Mesothelial cell of epicardium (in vitro differentiated cells): ENCODE results near the gene ADGRL2. TPM values are rescaled to one million over a fixed set of nuclear protein-coding genes. Genes with fewer than 3 reads are reported as not detected.

Experiments
- DNase-seq, 2 experiments: peaks; one replicate each; pipeline ENCODE4 v3.0.0; 2021; ENCODE audit warnings: low spot score in 2 of 2; ENCODE audit not compliant: unreplicated experiment in 2 of 2
- H3K27ac Mint-ChIP-seq: 2 replicates; pipeline ENCODE4 v1.8.0; 2021; ENCODE audit warnings: mixed read lengths
- H3K27me3 Mint-ChIP-seq: 2 replicates; pipeline ENCODE4 v1.8.0; 2021; ENCODE audit warnings: low read depth, mixed read lengths
- H3K36me3 Mint-ChIP-seq: 2 replicates; pipeline ENCODE4 v1.8.0; 2021; ENCODE audit warnings: mixed read lengths
- H3K4me1 Mint-ChIP-seq: 2 replicates; pipeline ENCODE4 v1.8.0; 2021; ENCODE audit warnings: mixed read lengths
- H3K4me3 Mint-ChIP-seq: 2 replicates; pipeline ENCODE4 v1.8.0; 2021; ENCODE audit warnings: mild to moderate bottlenecking, moderate library complexity, mixed read lengths
- H3K9me3 Mint-ChIP-seq: 2 replicates; pipeline ENCODE4 v1.8.0; 2021; ENCODE audit warnings: mixed read lengths
- total RNA-seq: library from RNA; stranded (reverse); gene quantifications from 3 replicates; pipeline ENCODE4 v1.2.1, GENCODE V29; 2021
- TF ChIP-seq, protein P1 (sequence below): fragments of 200-600 bp; sonication (generic); IDR thresholded peaks from one replicate; pipeline ENCODE4 v1.5.0; 2021; ENCODE audit warnings: antibody characterized with exemption; ENCODE audit not compliant: unreplicated experiment

Gene ADGRL2
- total RNA-seq = 81.5 to 89.8 TPM (median 83.4 TPM) in 3 replicates

DNA sequence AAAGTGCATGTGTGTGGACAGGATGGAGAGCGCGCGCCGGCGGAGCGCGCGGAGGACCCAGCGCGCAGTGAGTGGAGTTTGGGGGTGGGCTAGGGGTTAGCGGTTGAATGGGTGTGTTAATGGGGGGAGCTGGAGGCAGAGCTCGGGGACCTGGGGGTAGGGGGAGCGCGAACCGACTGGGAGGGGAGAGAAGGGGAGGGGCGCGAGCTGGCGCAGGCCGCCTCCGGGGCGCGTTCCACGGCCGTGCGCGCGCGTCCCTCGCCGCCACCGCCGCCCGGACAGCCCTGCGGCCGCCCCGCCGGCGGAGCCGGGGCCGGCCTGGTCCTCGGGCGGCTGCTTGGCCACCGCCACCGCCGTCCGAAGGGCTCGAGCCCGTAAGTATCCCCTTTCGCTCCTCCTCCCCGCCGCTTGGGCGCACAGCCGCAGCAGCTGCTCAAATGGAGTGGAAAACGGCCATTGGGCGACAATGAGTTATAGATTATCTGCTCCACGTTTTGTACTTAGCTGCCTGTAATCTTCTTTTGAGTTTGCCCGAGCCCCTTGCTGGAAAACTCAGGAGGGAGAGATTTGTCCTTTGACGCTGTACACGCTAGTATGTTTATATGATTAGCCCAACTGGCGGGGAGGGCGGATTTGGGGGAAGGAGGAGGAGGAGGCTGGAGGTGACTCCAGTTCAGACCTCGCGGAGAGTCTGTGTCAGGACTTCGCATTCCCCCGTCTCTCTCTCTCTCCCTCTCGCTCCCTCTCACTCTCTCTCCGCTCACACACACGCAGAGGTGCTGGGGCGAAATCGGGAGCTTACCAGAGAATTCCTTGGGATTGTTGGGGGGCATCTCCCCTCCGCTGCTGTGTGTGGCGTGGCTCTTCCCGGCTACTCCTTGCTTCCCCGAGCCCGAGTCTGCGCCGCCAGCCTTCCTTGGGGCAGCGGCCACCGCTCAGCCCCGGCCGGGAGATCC, at the start of gene ADGRL2:
ADGRL2 (plus strand) TSS at position 240 of the 956 bp plus-strand sequence. CDS start 36,051 bp downstream, outside the sequence.
- TF ChIP-seq, protein P1, sequence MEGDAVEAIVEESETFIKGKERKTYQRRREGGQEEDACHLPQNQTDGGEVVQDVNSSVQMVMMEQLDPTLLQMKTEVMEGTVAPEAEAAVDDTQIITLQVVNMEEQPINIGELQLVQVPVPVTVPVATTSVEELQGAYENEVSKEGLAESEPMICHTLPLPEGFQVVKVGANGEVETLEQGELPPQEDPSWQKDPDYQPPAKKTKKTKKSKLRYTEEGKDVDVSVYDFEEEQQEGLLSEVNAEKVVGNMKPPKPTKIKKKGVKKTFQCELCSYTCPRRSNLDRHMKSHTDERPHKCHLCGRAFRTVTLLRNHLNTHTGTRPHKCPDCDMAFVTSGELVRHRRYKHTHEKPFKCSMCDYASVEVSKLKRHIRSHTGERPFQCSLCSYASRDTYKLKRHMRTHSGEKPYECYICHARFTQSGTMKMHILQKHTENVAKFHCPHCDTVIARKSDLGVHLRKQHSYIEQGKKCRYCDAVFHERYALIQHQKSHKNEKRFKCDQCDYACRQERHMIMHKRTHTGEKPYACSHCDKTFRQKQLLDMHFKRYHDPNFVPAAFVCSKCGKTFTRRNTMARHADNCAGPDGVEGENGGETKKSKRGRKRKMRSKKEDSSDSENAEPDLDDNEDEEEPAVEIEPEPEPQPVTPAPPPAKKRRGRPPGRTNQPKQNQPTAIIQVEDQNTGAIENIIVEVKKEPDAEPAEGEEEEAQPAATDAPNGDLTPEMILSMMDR = no peak
- Mint-ChIP-seq H3K27me3 (peaks cover 3% of the 10 kb centered on the region), H3K4me1 (peaks cover 36% of the 10 kb centered on the region), H3K4me3 (peak within 1 kb of the TSS; percentile 96), H3K27ac (peak within 1 kb of the TSS; percentile 99), H3K9me3 (no peaks in the 10 kb centered on the region), H3K36me3 (no peaks in the 10 kb centered on the region)
- DNase-seq = peak; percentile 45 to 77

DNA sequence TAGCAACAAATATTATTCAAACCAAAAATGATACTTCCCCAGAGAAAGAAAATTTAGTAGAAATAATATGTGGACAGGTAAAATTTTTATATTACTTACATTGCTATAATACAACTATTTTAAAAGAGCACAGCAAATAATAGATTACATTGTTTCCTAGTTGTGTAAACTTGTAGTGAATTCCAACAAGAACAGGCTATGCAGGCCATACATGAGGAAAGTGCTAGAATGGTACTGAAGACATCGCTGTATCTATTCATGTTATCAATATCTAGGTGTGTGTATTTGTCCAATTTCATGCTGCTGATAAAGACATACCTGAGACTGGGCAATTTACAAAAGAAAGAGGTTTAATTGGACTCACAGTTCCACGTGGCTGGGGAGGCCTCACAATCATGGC, 47.9 kb upstream of the ADGRL2 start:
- H3K4me3 Mint-ChIP-seq = no peak overlapping the region
- peaks cover 3% of the 10 kb centered on the region for H3K9me3 Mint-ChIP-seq
- no peaks in the 10 kb centered on the region for H3K27me3 Mint-ChIP-seq
- TF ChIP-seq, protein P1 = no peak
- DNase-seq = no peak
- no peaks in the 10 kb centered on the region for H3K4me1 Mint-ChIP-seq
- no peak overlapping the region for H3K27ac Mint-ChIP-seq
- H3K36me3 Mint-ChIP-seq = no peaks in the 10 kb centered on the region

DNA sequence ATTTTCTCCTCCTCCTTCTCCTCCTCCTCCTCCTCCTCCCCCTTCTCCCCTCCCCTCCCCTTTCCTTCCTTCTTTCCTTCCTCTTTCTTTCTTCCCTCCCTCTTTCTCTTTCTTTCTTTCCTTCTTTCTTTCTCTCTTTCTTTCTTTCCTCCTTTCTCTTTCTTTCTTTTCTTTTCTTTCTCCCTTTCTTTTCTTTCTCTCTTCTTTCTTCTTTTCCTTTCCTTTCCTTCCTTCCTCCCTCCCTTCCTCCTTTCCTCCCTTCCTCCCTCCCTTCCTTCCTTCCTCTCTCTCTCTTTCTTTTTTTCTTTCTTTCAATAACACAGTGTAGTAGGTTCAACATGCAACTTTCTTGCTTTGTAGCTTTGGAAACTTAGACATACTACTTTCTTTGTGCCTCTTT, 46.3 kb upstream of the ADGRL2 start:
- H3K36me3 Mint-ChIP-seq = no peaks in the 10 kb centered on the region
- H3K4me1 Mint-ChIP-seq = peaks cover 6% of the 10 kb centered on the region
- no peaks in the 10 kb centered on the region for H3K9me3 Mint-ChIP-seq
- H3K4me3 Mint-ChIP-seq = no peak overlapping the region
- DNase-seq = no peak
- TF ChIP-seq, protein P1 = no peak
- H3K27ac Mint-ChIP-seq = no peak overlapping the region
- H3K27me3 Mint-ChIP-seq = no peaks in the 10 kb centered on the region

DNA sequence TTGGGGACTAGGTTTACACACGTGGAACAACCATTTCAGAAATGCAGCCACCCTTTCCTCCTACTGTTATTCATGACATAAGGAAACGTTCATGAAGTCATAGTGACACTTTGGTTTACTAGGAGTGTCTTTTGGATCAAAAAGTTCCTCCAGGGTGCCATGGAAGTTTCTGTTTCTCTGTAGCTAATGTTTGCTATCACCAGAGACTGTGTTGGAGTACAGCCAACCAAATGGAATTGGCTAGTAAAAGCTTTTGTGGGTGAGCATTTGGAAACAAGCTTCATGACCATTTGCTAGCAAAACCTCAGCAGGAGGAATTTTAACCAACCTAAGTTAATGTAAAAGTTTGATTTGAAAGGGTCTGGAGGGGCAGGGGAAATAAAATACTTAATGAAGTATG, 43.9 kb upstream of the ADGRL2 start:
- TF ChIP-seq, protein P1 = no peak
- Mint-ChIP-seq H3K36me3 (no peaks in the 10 kb centered on the region), H3K27ac (no peak overlapping the region), H3K4me3 (no peak overlapping the region), H3K9me3 (no peaks in the 10 kb centered on the region), H3K4me1 (peaks cover 16% of the 10 kb centered on the region), H3K27me3 (no peaks in the 10 kb centered on the region)
- no peak for DNase-seq

DNA sequence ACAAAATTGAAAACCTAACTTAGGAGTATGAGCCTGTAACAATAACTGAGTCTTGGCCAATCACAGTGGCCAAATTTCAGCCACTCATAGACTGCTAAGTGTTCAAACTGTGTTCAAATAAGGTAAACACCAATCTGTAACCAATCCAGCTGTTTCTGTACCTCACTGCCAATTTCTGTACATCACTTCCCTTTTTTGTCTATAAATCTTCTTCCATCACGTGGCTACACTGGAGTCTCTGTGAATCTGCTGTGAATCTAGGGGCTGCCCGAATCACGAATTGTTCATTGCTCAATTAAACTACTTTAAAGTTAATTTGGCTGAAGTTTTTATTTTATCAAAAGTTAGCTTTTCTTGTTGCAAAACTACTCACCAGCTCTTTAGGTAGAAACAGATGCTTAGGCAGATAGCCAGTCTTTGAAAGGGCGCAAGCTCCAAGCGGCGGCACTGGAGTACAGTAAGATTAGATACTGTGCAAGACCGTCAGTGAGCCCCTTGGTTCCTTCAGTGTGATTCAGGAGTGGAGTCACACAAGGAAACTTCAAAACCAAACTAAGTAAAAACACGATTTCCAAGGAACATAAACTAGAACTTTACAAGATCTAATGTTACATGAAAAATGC, 43.2 kb upstream of the ADGRL2 start:
- no peaks in the 10 kb centered on the region for H3K27me3 Mint-ChIP-seq

More for the DNA sequence above, 43.2 kb upstream of the ADGRL2 start:
- no peaks in the 10 kb centered on the region for H3K9me3 Mint-ChIP-seq
- DNase-seq = no peak
- TF ChIP-seq, protein P1 = no peak
- H3K4me1 Mint-ChIP-seq = peaks cover 16% of the 10 kb centered on the region
- H3K27ac Mint-ChIP-seq = no peak overlapping the region
- no peak overlapping the region for H3K4me3 Mint-ChIP-seq
- no peaks in the 10 kb centered on the region for H3K36me3 Mint-ChIP-seq
